Progenitor cell of endocrine pancreas (in vitro differentiated cells): ENCODE data around the gene TMED1. TPM values are rescaled to one million over a fixed set of nuclear protein-coding genes. Genes with fewer than 3 reads are reported as not detected.

Experiments used
- DNase-seq: peaks from one replicate; pipeline ENCODE4 v3.0.0; 2021; ENCODE audit warnings: low spot score; ENCODE audit not compliant: unreplicated experiment
- H3K27ac Mint-ChIP-seq: 2 replicates; pipeline ENCODE4 v1.8.0; 2021; ENCODE audit warnings: mild to moderate bottlenecking, moderate library complexity, mixed read lengths
- H3K27me3 Mint-ChIP-seq: 2 replicates; pipeline ENCODE4 v1.8.0; 2021; ENCODE audit warnings: mixed read lengths
- H3K36me3 Mint-ChIP-seq: 2 replicates; pipeline ENCODE4 v1.8.0; 2022; ENCODE audit warnings: mixed read lengths; ENCODE audit not compliant: insufficient read depth
- H3K4me1 Mint-ChIP-seq: 2 replicates; pipeline ENCODE4 v1.8.0; 2021; ENCODE audit warnings: low read depth, mixed read lengths
- H3K4me3 Mint-ChIP-seq: 2 replicates; pipeline ENCODE4 v1.8.0; 2021; ENCODE audit warnings: low read depth, mild to moderate bottlenecking, moderate library complexity, mixed read lengths
- H3K9me3 Mint-ChIP-seq: 2 replicates; pipeline ENCODE4 v1.8.0; 2021; ENCODE audit warnings: low read depth, mixed read lengths
- CTCF ChIP-seq: fragments of 200-600 bp; sonication (generic); IDR thresholded peaks from one replicate; pipeline ENCODE4 v1.5.0; 2021; ENCODE audit warnings: antibody characterized with exemption, mild to moderate bottlenecking; ENCODE audit not compliant: unreplicated experiment
- total RNA-seq: library from RNA; stranded (reverse); gene quantifications from 2 replicates; pipeline ENCODE4 v1.2.1, GENCODE V29; 2021

Gene TMED1
- total RNA-seq, 1 donor from 2014 or later: 39.3 TPM

GRCh38 chr19:10818301-10819123 is 17.5 kb downstream of the TMED1 start:
- peaks cover 12% of the 10 kb centered on the region for H3K36me3 Mint-ChIP-seq
- H3K4me3 Mint-ChIP-seq: no peak overlapping the region
- peak overlapping the region; percentile 33 for H3K27ac Mint-ChIP-seq
- no peaks in the 10 kb centered on the region for H3K4me1 Mint-ChIP-seq
- no peak for TF ChIP-seq CTCF
- no peak for DNase-seq
- no peaks in the 10 kb centered on the region for H3K27me3 Mint-ChIP-seq
- no peaks in the 10 kb centered on the region for H3K9me3 Mint-ChIP-seq

- H3K4me3 Mint-ChIP-seq: no peak overlapping the region
- TF ChIP-seq CTCF: no peak
- no peaks in the 10 kb centered on the region for H3K9me3 Mint-ChIP-seq
- H3K36me3 Mint-ChIP-seq: peaks cover 12% of the 10 kb centered on the region
- H3K4me1 Mint-ChIP-seq: no peaks in the 10 kb centered on the region
- no peak for DNase-seq
- peak overlapping the region; percentile 81 for H3K27ac Mint-ChIP-seq
- H3K27me3 Mint-ChIP-seq: no peaks in the 10 kb centered on the region
Measured at GRCh38 chr19:10817291-10818038, 18.5 kb downstream of the TMED1 start.

GRCh38 chr19:10816691-10817090 is 19.3 kb downstream of the TMED1 start:
- H3K27ac Mint-ChIP-seq: no peak overlapping the region
- H3K4me1 Mint-ChIP-seq: no peaks in the 10 kb centered on the region
- DNase-seq: no peak
- H3K27me3 Mint-ChIP-seq: no peaks in the 10 kb centered on the region
- no peak overlapping the region for H3K4me3 Mint-ChIP-seq
- no peaks in the 10 kb centered on the region for H3K9me3 Mint-ChIP-seq
- no peak for TF ChIP-seq CTCF
- peaks cover 12% of the 10 kb centered on the region for H3K36me3 Mint-ChIP-seq

GRCh38 chr19:10815969-10816644 is 19.9 kb downstream of the TMED1 start:
- no peaks in the 10 kb centered on the region for H3K27me3 Mint-ChIP-seq
- H3K9me3 Mint-ChIP-seq: no peaks in the 10 kb centered on the region
- peaks cover 10% of the 10 kb centered on the region for H3K36me3 Mint-ChIP-seq
- TF ChIP-seq CTCF: no peak
- no peak overlapping the region for H3K4me3 Mint-ChIP-seq
- no peak for DNase-seq
- H3K27ac Mint-ChIP-seq: no peak overlapping the region
- H3K4me1 Mint-ChIP-seq: no peaks in the 10 kb centered on the region

GRCh38 chr19:10815007-10815536 is 20.9 kb downstream of the TMED1 start:
- Mint-ChIP-seq H3K4me1 (no peaks in the 10 kb centered on the region), H3K9me3 (no peaks in the 10 kb centered on the region), H3K36me3 (peaks cover 4% of the 10 kb centered on the region), H3K27ac (no peak overlapping the region), H3K27me3 (no peaks in the 10 kb centered on the region), H3K4me3 (no peak overlapping the region)
- no peak for TF ChIP-seq CTCF
- no peak for DNase-seq
